Measurements from ENCODE around the gene GYS1. TPM values are rescaled to one million over a fixed set of nuclear protein-coding genes. Genes with fewer than 3 reads are reported as not detected.

The GYS1 gene
- polyA plus RNA-seq, 1 experiment = 19.5 TPM

- no peaks in the 10 kb centered on the region for H3K27me3 ChIP-seq (ENCODE audit: control insufficient read depth, insufficient read depth, low read length)
- CTCF ChIA-PET = no interaction called here
- peaks cover 12% of the 10 kb centered on the region; the same call in 1 of the 2 replicates for H3K9me3 ChIP-seq (ENCODE audit: control insufficient read depth, insufficient read depth, low read length)
- DNase-seq (ENCODE audit: low read depth, low spot score) = no peak
- H3K27ac ChIP-seq (ENCODE audit: low read depth, low read length) = no peak overlapping the region
- POLR2A ChIA-PET = interaction anchor here (0.6 to 5.6 kb wide), 6 partner anchors 15 to 95 kb away, joined by 3 to 83 read pairs (median 6); partner anchors contain the start of genes GYS1, PPP1R15A and RUVBL2
- TF ChIP-seq CTCF (IDR thresholded peaks at IDR 0.05; ENCODE audit: low read depth, low read length) = no peak
- no peak overlapping the region for H3K4me3 ChIP-seq (ENCODE audit: low read depth, low read length)
Observed at GRCh38 chr19:48968813-48969218, 24.3 kb downstream of the GYS1 start.

DNA sequence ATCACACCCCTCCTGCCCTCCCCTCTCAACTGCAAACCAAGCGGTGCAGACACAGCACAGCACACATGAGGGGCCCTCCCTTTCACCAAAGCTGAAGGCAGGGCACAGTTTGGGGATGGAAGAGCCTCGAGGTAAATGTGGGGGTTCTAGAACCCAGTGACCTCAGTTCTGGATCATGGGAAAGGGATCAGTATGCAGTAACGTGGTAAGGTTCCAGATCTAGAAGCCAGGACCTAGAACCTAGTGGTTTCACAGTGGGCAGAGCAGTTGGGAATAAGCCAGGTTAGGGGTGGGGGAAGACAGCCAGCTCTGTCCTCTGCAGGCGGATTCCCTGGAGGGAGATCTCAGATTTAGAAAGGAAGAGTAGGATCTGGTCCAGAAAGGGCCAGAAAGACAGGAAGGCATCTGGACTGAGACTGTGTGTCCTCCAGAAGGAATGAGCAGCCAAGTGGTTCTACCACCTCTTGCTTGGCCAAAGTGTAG lies 24.9 kb downstream of the GYS1 start:
- H3K27ac ChIP-seq (ENCODE audit: low read depth, low read length) = peak overlapping the region; percentile 47
- CTCF ChIA-PET = interaction anchor here (0.6 to 1.0 kb wide), 2 partner anchors 177 to 180 kb away, joined by 3 read pairs; no protein-coding TSS in a partner anchor

GRCh38 chr19:48967346-48968178 lies 25.5 kb downstream of the GYS1 start:
- CTCF ChIA-PET = interaction anchor here (0.6 to 1.8 kb wide), 3 partner anchors 26 to 180 kb away, joined by 3 to 7 read pairs (median 3); partner anchors contain the start of genes GYS1 and RUVBL2
- Histone ChIP-seq H3K27ac (ENCODE audit: low read depth, low read length) (peak overlapping the region; percentile 47), H3K9me3 (ENCODE audit: control insufficient read depth, insufficient read depth, low read length) (peaks cover 12% of the 10 kb centered on the region; the same call in 1 of the 2 replicates), H3K27me3 (ENCODE audit: control insufficient read depth, insufficient read depth, low read length) (no peaks in the 10 kb centered on the region), H3K4me3 (ENCODE audit: low read depth, low read length) (peak overlapping the region; percentile 100)
- DNase-seq (ENCODE audit: low read depth, low spot score) = no peak
- POLR2A ChIA-PET = interaction anchor here (0.6 to 5.6 kb wide), 9 partner anchors 12 to 188 kb away, joined by 3 to 83 read pairs (median 5); partner anchors contain the start of genes GYS1, NUCB1, PPP1R15A and RUVBL2
- TF ChIP-seq CTCF (IDR thresholded peaks at IDR 0.05; ENCODE audit: low read depth, low read length) = no peak

More for the DNA sequence above, 24.9 kb downstream of the GYS1 start:
- TF ChIP-seq CTCF (IDR thresholded peaks at IDR 0.05; ENCODE audit: low read depth, low read length) = no peak
- no peak overlapping the region for H3K4me3 ChIP-seq (ENCODE audit: low read depth, low read length)
- POLR2A ChIA-PET = interaction anchor here (0.6 to 5.6 kb wide), 8 partner anchors 11 to 189 kb away, joined by 3 to 83 read pairs (median 6); partner anchors contain the start of genes GYS1, PPP1R15A and RUVBL2
- no peak for DNase-seq (ENCODE audit: low read depth, low spot score)
- H3K9me3 ChIP-seq (ENCODE audit: control insufficient read depth, insufficient read depth, low read length) = peaks cover 12% of the 10 kb centered on the region; the same call in 1 of the 2 replicates
- no peaks in the 10 kb centered on the region for H3K27me3 ChIP-seq (ENCODE audit: control insufficient read depth, insufficient read depth, low read length)

- H3K27ac ChIP-seq (ENCODE audit: low read depth, low read length) = peak overlapping the region; percentile 82
- no peak for TF ChIP-seq CTCF (IDR thresholded peaks at IDR 0.05; ENCODE audit: low read depth, low read length)
- no peak for DNase-seq (ENCODE audit: low read depth, low spot score)
- peaks cover 12% of the 10 kb centered on the region; the same call in 1 of the 2 replicates for H3K9me3 ChIP-seq (ENCODE audit: control insufficient read depth, insufficient read depth, low read length)
- H3K4me3 ChIP-seq (ENCODE audit: low read depth, low read length) = peak overlapping the region; percentile 100
- ChIA-PET POLR2A (interaction anchor here (1.1 to 5.6 kb wide), 12 partner anchors 12 to 171 kb away, joined by 3 to 83 read pairs (median 5); partner anchors contain the start of genes BAX, GYS1, NUCB1 and PPP1R15A), CTCF (interaction anchor here (1.0 to 1.8 kb wide), 2 partner anchors 27 to 124 kb away, joined by 4 to 7 read pairs; partner anchors contain the start of genes GYS1 and RUVBL2)
- no peaks in the 10 kb centered on the region for H3K27me3 ChIP-seq (ENCODE audit: control insufficient read depth, insufficient read depth, low read length)
Observed at GRCh38 chr19:48966541-48967345, 26.4 kb downstream of the GYS1 start.

All from AG04450 (cell line).